Tibial artery (tissue), 4 donors: ENCODE measurements around the gene ANKS6.
A peak's percentile ranks its signal among the peaks of the same experiment; 100 is the strongest.

Source experiments
- DNase-seq, 2 donors: peaks; one replicate each; pipeline ENCODE4 v3.0.0-alpha.2; 2019
- H3K27ac ChIP-seq, 2 donors: fragments of 200-600 bp; sonication (generic) in 1 of 2; 1 replicate in 1 of 2; 2 replicates in 1 of 2; pipeline ENCODE4 v1.5.1; 2018 to 2019; ENCODE audit warnings: mild to moderate bottlenecking in 1 of 2
- H3K27me3 ChIP-seq, 2 donors: fragments of 200-600 bp; sonication (generic) in 1 of 2; one replicate each; pipeline versions ENCODE4 v1.5.1 to v1.6.0; 2016 to 2019
- H3K36me3 ChIP-seq, 3 donors: fragments of 200-600 bp; sonication (generic) in 2 of 3; one replicate each; pipeline ENCODE4 v1.5.1; 2016 to 2019; ENCODE audit warnings: mild to moderate bottlenecking in 2 of 3
- H3K4me1 ChIP-seq, 4 donors: fragments of 200-600 bp; sonication (generic) in 2 of 4; 1 replicate in 3 of 4; 2 replicates in 1 of 4; pipeline ENCODE4 v1.5.1; 2016 to 2019
- H3K4me3 ChIP-seq, 2 donors: fragments of 200-600 bp; sonication (generic) in 1 of 2; 1 replicate in 1 of 2; 2 replicates in 1 of 2; pipeline ENCODE4 v1.5.1; 2018 to 2019; ENCODE audit warnings: mild to moderate bottlenecking in 2 of 2
- H3K9me3 ChIP-seq, 3 donors: fragments of 200-600 bp; sonication (generic) in 1 of 3; one replicate each; pipeline ENCODE4 v1.5.1; 2016 to 2019
- intact Hi-C: fragments of 100-400 bp; cut with DNase I; formaldehyde crosslinking; loops from one replicate; pipeline ENCODE4 v1.15.0; 2023; ENCODE audit warnings: low total_unique reads
- TF ChIP-seq, protein P1 (sequence below), 2 experiments: fragments of 200-600 bp in 1 of 2; fragments of 450-650 bp in 1 of 2; IDR thresholded peaks; one replicate each; pipeline ENCODE4 v1.5.1; 2017 to 2019; ENCODE audit warnings: antibody characterized with exemption in 2 of 2, mild to moderate bottlenecking in 1 of 2, moderate library complexity in 1 of 2

The ANKS6 gene

DNA sequence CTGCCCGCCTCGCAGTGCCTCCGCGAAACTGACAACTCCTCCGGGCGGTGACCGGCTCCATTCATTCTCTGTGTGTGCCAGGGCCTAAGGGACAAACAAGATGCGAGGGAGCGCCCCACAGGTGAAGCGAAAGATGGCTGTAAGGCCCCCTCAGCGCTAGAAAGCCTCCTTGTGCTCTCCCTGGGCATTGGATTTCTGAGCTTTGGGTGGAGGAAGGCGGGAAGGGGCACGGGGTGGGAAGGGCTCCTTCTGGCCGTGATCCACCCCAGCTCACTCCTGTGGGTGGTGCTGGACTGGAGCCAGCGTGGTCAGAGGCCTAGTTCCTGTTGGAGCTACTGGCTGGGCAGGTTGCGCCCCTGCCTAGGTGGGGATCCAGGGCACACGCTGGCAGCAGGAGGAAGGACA is 12.1 kb upstream of the ANKS6 start:
- H3K4me1 ChIP-seq, result peaks cover 0 to 35% (median 13%) of the 10 kb centered on the region in 4 donors
- no peak overlapping the region for H3K27ac ChIP-seq
- no peaks in the 10 kb centered on the region for H3K36me3 ChIP-seq
- peak overlapping the region; percentile 50 to 61 for H3K4me3 ChIP-seq
- intact Hi-C loops, result no loop called here
- TF ChIP-seq, protein P1, sequence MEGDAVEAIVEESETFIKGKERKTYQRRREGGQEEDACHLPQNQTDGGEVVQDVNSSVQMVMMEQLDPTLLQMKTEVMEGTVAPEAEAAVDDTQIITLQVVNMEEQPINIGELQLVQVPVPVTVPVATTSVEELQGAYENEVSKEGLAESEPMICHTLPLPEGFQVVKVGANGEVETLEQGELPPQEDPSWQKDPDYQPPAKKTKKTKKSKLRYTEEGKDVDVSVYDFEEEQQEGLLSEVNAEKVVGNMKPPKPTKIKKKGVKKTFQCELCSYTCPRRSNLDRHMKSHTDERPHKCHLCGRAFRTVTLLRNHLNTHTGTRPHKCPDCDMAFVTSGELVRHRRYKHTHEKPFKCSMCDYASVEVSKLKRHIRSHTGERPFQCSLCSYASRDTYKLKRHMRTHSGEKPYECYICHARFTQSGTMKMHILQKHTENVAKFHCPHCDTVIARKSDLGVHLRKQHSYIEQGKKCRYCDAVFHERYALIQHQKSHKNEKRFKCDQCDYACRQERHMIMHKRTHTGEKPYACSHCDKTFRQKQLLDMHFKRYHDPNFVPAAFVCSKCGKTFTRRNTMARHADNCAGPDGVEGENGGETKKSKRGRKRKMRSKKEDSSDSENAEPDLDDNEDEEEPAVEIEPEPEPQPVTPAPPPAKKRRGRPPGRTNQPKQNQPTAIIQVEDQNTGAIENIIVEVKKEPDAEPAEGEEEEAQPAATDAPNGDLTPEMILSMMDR (IDR thresholded peaks at IDR 0.05), result no peak
- DNase-seq, result peak in 1 of 2 donors; percentile 67
- H3K9me3 ChIP-seq, result no peaks in the 10 kb centered on the region
- peaks cover 0 to 18% of the 10 kb centered on the region in 2 donors for H3K27me3 ChIP-seq

DNA sequence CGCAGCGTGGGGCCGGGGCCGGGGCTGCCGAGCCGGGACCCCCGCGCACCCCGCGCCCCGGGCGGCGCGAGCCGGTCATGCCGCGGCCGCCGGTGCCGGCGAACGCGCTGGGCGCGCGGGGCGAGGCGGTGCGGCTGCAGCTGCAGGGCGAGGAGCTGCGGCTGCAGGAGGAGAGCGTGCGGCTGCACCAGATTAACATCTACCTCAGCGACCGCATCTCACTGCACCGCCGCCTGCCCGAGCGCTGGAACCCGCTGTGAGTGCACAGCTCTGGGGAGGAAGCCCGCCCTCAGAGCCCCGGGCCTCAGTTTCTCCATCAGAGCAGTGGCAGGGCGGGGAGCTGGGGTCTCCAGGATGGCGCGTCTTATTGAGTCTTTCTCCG is 11.4 kb upstream of the ANKS6 start:
- intact Hi-C loops, result no loop called here
- H3K4me1 ChIP-seq, result peaks cover 0 to 35% (median 13%) of the 10 kb centered on the region in 4 donors
- no peak for DNase-seq
- no peaks in the 10 kb centered on the region for H3K36me3 ChIP-seq
- H3K4me3 ChIP-seq, result peak overlapping the region; percentile 50 to 61
- TF ChIP-seq, protein P1 (IDR thresholded peaks at IDR 0.05), result no peak
- H3K27me3 ChIP-seq, result peaks cover 0 to 18% of the 10 kb centered on the region in 2 donors
- no peaks in the 10 kb centered on the region for H3K9me3 ChIP-seq
- H3K27ac ChIP-seq, result no peak overlapping the region

DNA sequence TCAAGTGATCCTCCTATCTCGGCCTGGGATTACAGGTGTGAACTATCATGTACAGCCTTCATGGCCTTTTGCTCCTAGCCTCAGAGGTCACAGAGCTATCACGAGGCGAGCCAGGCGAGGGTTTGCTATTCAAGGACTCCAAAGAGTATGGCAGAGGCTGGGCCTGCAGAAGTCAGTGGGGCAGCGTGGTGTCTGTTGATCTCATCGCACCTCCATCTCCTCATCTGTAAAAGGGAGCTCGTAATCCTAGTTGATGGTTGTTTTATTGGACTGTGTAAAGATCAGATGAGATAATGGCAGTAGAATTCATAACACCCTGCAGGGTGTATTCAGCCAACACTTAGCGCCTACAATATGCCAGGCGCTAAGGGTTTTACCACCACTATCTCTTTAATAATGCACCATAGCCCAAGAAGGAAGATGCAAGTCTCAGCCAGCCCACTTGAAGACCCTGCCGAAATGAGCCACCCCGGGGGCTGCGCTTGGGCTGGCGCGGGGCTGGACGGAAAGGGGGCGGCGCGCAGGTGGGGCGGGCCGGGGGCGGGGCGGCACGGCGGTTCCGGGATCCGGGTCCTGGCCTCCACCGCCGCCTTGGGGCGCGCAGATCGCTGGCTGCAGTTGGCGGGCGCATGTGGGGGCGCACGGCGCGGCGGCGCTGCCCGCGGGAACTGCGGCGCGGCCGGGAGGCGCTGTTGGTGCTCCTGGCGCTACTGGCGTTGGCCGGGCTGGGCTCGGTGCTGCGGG is 10.9 kb upstream of the ANKS6 start, which contains the start of gene GALNT12:
Gene GALNT12, plus strand, starts transcription at position 601 of the 744 bp plus-strand sequence. Its CDS starts 29 bp downstream, at position 630.
- TF ChIP-seq, protein P1 (IDR thresholded peaks at IDR 0.05), result no peak
- Histone ChIP-seq H3K4me3 (peak within 1 kb of the TSS; percentile 50 to 61), H3K27me3 (peaks cover 0 to 18% of the 10 kb centered on the region in 2 donors), H3K36me3 (no peaks in the 10 kb centered on the region), H3K27ac (peak within 1 kb of the TSS in 1 of 2 donors; percentile 32), H3K4me1 (peaks cover 0 to 35% (median 13%) of the 10 kb centered on the region in 4 donors), H3K9me3 (no peaks in the 10 kb centered on the region)
- DNase-seq, result peak in 1 of 2 donors; percentile 66
- intact Hi-C loops, result no loop called here

DNA sequence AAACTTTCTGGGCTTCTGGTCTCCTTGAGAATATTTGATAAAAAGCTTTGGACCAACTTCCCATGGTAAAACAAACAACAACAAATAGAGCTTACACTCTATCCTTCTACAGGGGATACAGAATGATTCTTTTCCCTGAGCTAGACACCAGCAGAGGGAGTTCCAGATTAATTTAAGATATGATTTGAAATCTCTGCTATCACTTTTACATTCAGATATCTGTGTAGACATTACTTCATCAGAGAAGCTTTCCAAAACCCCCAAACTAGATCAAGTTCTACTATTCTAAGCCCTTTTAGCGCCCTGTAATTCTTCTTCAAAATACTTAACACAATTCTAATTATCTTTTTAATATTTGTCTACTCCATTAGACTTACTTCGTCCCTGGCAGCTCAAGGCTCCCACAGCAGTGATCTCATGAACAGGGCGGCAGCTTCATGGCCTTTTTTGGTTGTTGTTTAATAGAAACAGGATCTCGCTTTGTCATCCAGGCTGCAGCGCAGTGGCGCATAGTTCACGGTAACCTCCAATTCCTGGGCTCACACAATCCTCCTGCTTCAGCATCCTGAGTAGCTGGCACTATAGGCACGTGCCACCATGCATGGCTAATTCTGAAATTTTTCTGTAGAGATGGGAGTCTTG is 10.2 kb upstream of the ANKS6 start:
- H3K4me1 ChIP-seq, result peaks cover 0 to 35% (median 13%) of the 10 kb centered on the region in 4 donors
- peaks cover 0 to 18% of the 10 kb centered on the region in 2 donors for H3K27me3 ChIP-seq
- no peaks in the 10 kb centered on the region for H3K36me3 ChIP-seq
- no peaks in the 10 kb centered on the region for H3K9me3 ChIP-seq
- intact Hi-C loops, result no loop called here
- H3K27ac ChIP-seq, result peak overlapping the region in 1 of 2 donors; percentile 32
- DNase-seq, result no peak
- TF ChIP-seq, protein P1 (IDR thresholded peaks at IDR 0.05), result no peak
- peak overlapping the region in 1 of 2 donors; percentile 61 for H3K4me3 ChIP-seq

DNA sequence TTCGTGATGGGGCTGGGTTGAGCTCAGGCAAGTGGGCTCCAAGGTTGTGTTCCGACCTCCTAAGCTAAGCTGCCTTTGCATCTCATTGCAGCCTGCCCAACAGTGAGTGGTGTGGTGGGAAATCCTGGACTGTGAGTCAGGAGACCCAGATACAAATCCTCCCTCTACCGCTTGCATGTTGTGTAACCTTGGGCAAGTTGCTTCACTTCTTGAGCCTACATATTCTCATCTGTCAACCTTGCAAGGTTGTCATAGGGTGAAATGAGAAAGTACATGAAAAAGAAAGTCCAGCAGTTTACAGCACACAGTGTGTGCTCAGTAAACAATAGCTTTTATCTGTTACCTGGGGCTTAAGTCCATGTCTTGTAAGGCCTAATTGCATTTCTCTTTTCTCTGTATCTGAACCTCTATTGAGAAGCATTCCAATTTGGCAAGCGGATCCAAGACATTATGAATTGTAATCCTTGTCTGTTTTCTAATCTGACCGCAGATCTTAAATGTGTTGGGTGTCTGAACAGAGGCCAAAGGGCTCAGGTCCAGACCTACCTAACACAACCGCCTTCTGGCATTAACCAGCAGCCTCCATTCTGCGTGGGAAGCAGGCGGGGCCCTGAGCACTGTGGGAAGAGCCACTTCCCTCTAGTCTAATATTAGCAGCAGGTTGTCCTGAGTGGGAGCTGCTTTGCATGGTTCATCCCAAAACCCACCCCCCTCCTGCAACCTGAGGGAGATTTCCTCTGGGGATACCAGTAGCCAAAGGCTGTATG is 9.3 kb upstream of the ANKS6 start:
- no peak for DNase-seq
- no peaks in the 10 kb centered on the region for H3K9me3 ChIP-seq
- intact Hi-C loops, result no loop called here
- H3K4me3 ChIP-seq, result no peak overlapping the region
- TF ChIP-seq, protein P1 (IDR thresholded peaks at IDR 0.05), result no peak
- H3K36me3 ChIP-seq, result no peaks in the 10 kb centered on the region
- H3K4me1 ChIP-seq, result peaks cover 0 to 35% (median 13%) of the 10 kb centered on the region in 4 donors
- H3K27me3 ChIP-seq, result peaks cover 0 to 18% of the 10 kb centered on the region in 2 donors
- no peak overlapping the region for H3K27ac ChIP-seq
